ENCODE data around the gene POGK. TPM values are rescaled to one million over a fixed set of nuclear protein-coding genes. Genes with fewer than 3 reads are reported as not detected.

The POGK gene
- total and polyA plus RNA-seq, 10 of the 15 experiments (the other 5 are each of a cell fraction or from before 2014, with no cell fraction given) = 5.3 to 34.6 (median 18.7) TPM

DNA sequence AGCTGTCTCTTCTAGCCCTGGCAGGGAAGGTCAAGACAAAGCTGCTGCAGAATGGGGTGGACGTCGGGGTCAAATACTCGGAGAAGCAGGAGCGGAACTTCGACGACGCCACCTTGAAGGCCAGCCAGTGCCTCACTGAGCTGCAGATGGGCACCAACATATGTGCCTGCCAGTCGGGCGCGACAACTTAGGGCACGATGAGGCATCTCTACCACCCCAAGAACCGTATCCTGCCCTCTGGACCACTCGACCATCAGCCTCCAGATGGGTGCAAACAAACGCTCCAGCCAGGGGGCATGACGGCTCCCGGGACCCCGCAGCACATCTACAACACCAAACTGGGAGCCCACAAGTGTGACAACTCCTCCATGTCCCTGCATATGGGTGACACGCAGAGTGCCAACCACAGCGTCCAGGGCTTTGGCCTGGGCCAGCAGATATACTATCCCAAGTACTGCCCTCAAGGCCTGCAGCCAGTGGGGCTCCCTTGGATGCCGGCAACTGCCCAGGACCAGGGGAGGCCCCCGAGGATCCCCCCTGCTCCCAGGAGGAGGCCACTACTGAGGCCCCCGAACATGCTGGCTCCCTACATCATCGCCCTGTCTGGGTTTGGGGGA, 42.5 kb upstream of the POGK start:
- WGBS (ENCODE audit: insufficient coverage, insufficient replicate concordance, low lambda C conversion rate, missing lambda C conversion rate) = 51% methylated on average over 21 of the region's 23 CpGs
- H3K4me2 ChIP-seq (ENCODE audit: control insufficient read depth, insufficient read depth) = no peak overlapping the region
- ChIA-PET CTCF (no interaction called here), SMC1A (ENCODE audit: uncharacterized antibody, unreplicated experiment) (no interaction called here), RAD21 (ENCODE audit: unreplicated experiment) (no interaction called here), POLR2A (no interaction called here)
- H3K9ac ChIP-seq (ENCODE audit: control insufficient read depth, insufficient read depth, low read length) = no peak overlapping the region
- DNase-seq (ENCODE audit: low read depth, low spot score) (no peak), FAIRE-seq (no peak), ATAC-seq (no peak)
- intact Hi-C loops (cut with micrococcal nuclease; ENCODE audit: unreplicated experiment) (no loop called here), in situ Hi-C loops (cut with MboI) (no loop called here)
- H3K27ac ChIP-seq (ENCODE audit: control insufficient read depth, insufficient read depth) = no peak overlapping the region
- no peaks in the 10 kb centered on the region for H3K79me2 ChIP-seq (ENCODE audit: control insufficient read depth, insufficient read depth, low read length)
- H3K4me3 ChIP-seq = no peak overlapping the region
- no peaks in the 10 kb centered on the region for H3K27me3 ChIP-seq (replicated peaks in 1 of 2; ENCODE audit: control insufficient read depth in 2 of 2, insufficient read depth in 2 of 2, low read length in 1 of 2)
- BruUV-seq (replicated peaks) = no TSS peak
- H3K9me3 ChIP-seq (replicated peaks; ENCODE audit: control insufficient read depth, insufficient read depth, low read length) = no peaks in the 10 kb centered on the region
- H2AFZ ChIP-seq (ENCODE audit: control insufficient read depth, low read depth, low read length) = no peak overlapping the region
- no peaks in the 10 kb centered on the region for H3K36me3 ChIP-seq (ENCODE audit: control insufficient read depth in 2 of 2, insufficient read depth in 2 of 2, low read length in 1 of 2)
- H4K20me1 ChIP-seq (ENCODE audit: control insufficient read depth, insufficient read depth) = no peaks in the 10 kb centered on the region
- H3K4me1 ChIP-seq (ENCODE audit: control insufficient read depth, insufficient read depth, low read length) = no peaks in the 10 kb centered on the region
- no peak for TF ChIP-seq BCL11A (IDR thresholded peaks at IDR 0.05; ENCODE audit: low read depth, low read length)
- TF ChIP-seq, protein P1, sequence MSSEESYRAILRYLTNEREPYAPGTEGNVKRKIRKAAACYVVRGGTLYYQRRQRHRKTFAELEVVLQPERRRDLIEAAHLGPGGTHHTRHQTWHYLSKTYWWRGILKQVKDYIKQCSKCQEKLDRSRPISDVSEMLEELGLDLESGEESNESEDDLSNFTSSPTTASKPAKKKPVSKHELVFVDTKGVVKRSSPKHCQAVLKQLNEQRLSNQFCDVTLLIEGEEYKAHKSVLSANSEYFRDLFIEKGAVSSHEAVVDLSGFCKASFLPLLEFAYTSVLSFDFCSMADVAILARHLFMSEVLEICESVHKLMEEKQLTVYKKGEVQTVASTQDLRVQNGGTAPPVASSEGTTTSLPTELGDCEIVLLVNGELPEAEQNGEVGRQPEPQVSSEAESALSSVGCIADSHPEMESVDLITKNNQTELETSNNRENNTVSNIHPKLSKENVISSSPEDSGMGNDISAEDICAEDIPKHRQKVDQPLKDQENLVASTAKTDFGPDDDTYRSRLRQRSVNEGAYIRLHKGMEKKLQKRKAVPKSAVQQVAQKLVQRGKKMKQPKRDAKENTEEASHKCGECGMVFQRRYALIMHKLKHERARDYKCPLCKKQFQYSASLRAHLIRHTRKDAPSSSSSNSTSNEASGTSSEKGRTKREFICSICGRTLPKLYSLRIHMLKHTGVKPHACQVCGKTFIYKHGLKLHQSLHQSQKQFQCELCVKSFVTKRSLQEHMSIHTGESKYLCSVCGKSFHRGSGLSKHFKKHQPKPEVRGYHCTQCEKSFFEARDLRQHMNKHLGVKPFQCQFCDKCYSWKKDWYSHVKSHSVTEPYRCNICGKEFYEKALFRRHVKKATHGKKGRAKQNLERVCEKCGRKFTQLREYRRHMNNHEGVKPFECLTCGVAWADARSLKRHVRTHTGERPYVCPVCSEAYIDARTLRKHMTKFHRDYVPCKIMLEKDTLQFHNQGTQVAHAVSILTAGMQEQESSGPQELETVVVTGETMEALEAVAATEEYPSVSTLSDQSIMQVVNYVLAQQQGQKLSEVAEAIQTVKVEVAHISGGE (CRISPR knock-in tag; IDR thresholded peaks at IDR 0.05) = no peak
- TF ChIP-seq, protein P2, sequence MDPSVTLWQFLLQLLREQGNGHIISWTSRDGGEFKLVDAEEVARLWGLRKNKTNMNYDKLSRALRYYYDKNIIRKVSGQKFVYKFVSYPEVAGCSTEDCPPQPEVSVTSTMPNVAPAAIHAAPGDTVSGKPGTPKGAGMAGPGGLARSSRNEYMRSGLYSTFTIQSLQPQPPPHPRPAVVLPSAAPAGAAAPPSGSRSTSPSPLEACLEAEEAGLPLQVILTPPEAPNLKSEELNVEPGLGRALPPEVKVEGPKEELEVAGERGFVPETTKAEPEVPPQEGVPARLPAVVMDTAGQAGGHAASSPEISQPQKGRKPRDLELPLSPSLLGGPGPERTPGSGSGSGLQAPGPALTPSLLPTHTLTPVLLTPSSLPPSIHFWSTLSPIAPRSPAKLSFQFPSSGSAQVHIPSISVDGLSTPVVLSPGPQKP (IDR thresholded peaks at IDR 0.05; ENCODE audit: low read depth, low read length) = no peak
- TF ChIP-seq RAD51 (IDR thresholded peaks at IDR 0.05) = no peak
- TF ChIP-seq NR2F1 (conservative IDR thresholded peaks at IDR 0.05) = no peak
- TF ChIP-seq YY1 (IDR thresholded peaks at IDR 0.05; ENCODE audit: low read depth, low read length) = no peak
- no peak for TF ChIP-seq MTA2 (IDR thresholded peaks at IDR 0.05; ENCODE audit: low read depth)
- no peak for TF ChIP-seq ETV6 (conservative IDR thresholded peaks at IDR 0.05 in 1 of 2, IDR thresholded peaks at IDR 0.05 in 1 of 2; ENCODE audit: borderline replicate concordance in 1 of 2, low read depth in 1 of 2)
- TF ChIP-seq, protein P3, sequence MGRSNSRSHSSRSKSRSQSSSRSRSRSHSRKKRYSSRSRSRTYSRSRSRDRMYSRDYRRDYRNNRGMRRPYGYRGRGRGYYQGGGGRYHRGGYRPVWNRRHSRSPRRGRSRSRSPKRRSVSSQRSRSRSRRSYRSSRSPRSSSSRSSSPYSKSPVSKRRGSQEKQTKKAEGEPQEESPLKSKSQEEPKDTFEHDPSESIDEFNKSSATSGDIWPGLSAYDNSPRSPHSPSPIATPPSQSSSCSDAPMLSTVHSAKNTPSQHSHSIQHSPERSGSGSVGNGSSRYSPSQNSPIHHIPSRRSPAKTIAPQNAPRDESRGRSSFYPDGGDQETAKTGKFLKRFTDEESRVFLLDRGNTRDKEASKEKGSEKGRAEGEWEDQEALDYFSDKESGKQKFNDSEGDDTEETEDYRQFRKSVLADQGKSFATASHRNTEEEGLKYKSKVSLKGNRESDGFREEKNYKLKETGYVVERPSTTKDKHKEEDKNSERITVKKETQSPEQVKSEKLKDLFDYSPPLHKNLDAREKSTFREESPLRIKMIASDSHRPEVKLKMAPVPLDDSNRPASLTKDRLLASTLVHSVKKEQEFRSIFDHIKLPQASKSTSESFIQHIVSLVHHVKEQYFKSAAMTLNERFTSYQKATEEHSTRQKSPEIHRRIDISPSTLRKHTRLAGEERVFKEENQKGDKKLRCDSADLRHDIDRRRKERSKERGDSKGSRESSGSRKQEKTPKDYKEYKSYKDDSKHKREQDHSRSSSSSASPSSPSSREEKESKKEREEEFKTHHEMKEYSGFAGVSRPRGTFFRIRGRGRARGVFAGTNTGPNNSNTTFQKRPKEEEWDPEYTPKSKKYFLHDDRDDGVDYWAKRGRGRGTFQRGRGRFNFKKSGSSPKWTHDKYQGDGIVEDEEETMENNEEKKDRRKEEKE (IDR thresholded peaks at IDR 0.05) = no peak
- TF ChIP-seq, protein P4, sequence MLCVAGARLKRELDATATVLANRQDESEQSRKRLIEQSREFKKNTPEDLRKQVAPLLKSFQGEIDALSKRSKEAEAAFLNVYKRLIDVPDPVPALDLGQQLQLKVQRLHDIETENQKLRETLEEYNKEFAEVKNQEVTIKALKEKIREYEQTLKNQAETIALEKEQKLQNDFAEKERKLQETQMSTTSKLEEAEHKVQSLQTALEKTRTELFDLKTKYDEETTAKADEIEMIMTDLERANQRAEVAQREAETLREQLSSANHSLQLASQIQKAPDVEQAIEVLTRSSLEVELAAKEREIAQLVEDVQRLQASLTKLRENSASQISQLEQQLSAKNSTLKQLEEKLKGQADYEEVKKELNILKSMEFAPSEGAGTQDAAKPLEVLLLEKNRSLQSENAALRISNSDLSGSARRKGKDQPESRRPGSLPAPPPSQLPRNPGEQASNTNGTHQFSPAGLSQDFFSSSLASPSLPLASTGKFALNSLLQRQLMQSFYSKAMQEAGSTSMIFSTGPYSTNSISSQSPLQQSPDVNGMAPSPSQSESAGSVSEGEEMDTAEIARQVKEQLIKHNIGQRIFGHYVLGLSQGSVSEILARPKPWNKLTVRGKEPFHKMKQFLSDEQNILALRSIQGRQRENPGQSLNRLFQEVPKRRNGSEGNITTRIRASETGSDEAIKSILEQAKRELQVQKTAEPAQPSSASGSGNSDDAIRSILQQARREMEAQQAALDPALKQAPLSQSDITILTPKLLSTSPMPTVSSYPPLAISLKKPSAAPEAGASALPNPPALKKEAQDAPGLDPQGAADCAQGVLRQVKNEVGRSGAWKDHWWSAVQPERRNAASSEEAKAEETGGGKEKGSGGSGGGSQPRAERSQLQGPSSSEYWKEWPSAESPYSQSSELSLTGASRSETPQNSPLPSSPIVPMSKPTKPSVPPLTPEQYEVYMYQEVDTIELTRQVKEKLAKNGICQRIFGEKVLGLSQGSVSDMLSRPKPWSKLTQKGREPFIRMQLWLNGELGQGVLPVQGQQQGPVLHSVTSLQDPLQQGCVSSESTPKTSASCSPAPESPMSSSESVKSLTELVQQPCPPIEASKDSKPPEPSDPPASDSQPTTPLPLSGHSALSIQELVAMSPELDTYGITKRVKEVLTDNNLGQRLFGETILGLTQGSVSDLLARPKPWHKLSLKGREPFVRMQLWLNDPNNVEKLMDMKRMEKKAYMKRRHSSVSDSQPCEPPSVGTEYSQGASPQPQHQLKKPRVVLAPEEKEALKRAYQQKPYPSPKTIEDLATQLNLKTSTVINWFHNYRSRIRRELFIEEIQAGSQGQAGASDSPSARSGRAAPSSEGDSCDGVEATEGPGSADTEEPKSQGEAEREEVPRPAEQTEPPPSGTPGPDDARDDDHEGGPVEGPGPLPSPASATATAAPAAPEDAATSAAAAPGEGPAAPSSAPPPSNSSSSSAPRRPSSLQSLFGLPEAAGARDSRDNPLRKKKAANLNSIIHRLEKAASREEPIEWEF (IDR thresholded peaks at IDR 0.05; ENCODE audit: insufficient replicate concordance, low read depth, low read length) = no peak
- no peak for TF ChIP-seq PAX8 (IDR thresholded peaks at IDR 0.05)
